H1 (cell line): ENCODE measurements around the gene PRDM1. TPM values are rescaled to one million over a fixed set of nuclear protein-coding genes. Genes with fewer than 3 reads are reported as not detected.

ENCODE experiments used
- CTCF ChIA-PET: fragments of 300-600 bp; sonication (Branson Sonifier 250); formaldehyde crosslinking; loops from one replicate; lab custom pipeline; 2021; ENCODE audit not compliant: partially characterized antibody; lab: Charles Lee
- POLR2A ChIA-PET: fragments of 300-600 bp; sonication (Branson Sonifier 250); formaldehyde crosslinking; loops from one replicate; lab custom pipeline; 2021; ENCODE audit warnings: inconsistent platforms; ENCODE audit not compliant: partially characterized antibody; lab: Charles Lee
- DNase-seq, 2 experiments: peaks; one replicate each; pipeline versions ENCODE4 v3.0.0 to v3.0.0-alpha.2; 2010 to 2022; ENCODE audit warnings: low spot score in 2 of 2, low read depth in 1 of 2, mixed read lengths in 1 of 2
- FAIRE-seq: peaks from 2 replicates; lab custom pipeline; 2011; peaks lifted over from hg19 to GRCh38; lab: Jason Lieb, UNC
- H2AFZ ChIP-seq: 2 replicates; pipeline ENCODE4 v1.8.1; 2012; ENCODE audit warnings: low read length, inconsistent platforms
- H2AK5ac ChIP-seq: 2 replicates; pipeline ENCODE4 v1.6.1; 2013; ENCODE audit warnings: low read depth, low read length
- H2BK120ac ChIP-seq: replicated peaks from 2 replicates; pipeline ENCODE3; 2013; ENCODE audit warnings: low read depth, low read length, inconsistent platforms
- H2BK12ac ChIP-seq: 2 replicates; pipeline ENCODE4 v1.6.1; 2013; ENCODE audit warnings: low read depth, low read length
- H2BK15ac ChIP-seq: 2 replicates; pipeline ENCODE4 v1.6.1; 2013; ENCODE audit warnings: low read length
- H2BK20ac ChIP-seq: 2 replicates; pipeline ENCODE4 v1.6.1; 2013; ENCODE audit warnings: low read length
- H2BK5ac ChIP-seq: 2 replicates; pipeline ENCODE4 v1.6.1; 2013; ENCODE audit warnings: low read depth, low read length
- H3K14ac ChIP-seq: 2 replicates; pipeline ENCODE4 v1.6.1; 2013; ENCODE audit warnings: inconsistent platforms; ENCODE audit not compliant: insufficient read length
- H3K18ac ChIP-seq: 2 replicates; pipeline ENCODE4 v1.6.1; 2013; ENCODE audit warnings: low read length; ENCODE audit errors: extremely low read depth
- H3K23ac ChIP-seq: 2 replicates; pipeline ENCODE4 v1.6.1; 2013; ENCODE audit warnings: inconsistent platforms; ENCODE audit not compliant: insufficient read length
- H3K23me2 ChIP-seq: 2 replicates; pipeline ENCODE4 v1.6.1; 2013; ENCODE audit warnings: low read depth, low read length
- H3K27ac ChIP-seq: 2 replicates; pipeline ENCODE4 v1.6.1; 2011; ENCODE audit warnings: low read depth, low read length, inconsistent platforms
- H3K27me3 ChIP-seq, 4 experiments: replicated peaks in 1 of 4; 1 replicate in 1 of 4; 2 replicates in 3 of 4; pipeline versions ENCODE4 v1.6.1 to v1.8.1; 2011 to 2013; ENCODE audit warnings: low read length in 3 of 4, mild to moderate bottlenecking in 3 of 4, inconsistent platforms in 2 of 4, mixed read lengths in 2 of 4, moderate library complexity in 1 of 4; ENCODE audit not compliant: control insufficient read depth in 3 of 4, insufficient read depth in 3 of 4; ENCODE audit errors: extremely low read depth in 1 of 4
- H3K36me3 ChIP-seq, 4 experiments: 2 replicates each; pipeline versions ENCODE4 v1.6.1 to v1.8.1; 2011 to 2013; ENCODE audit warnings: mild to moderate bottlenecking in 4 of 4, low read length in 3 of 4, moderate library complexity in 2 of 4, control low read depth in 1 of 4, inconsistent platforms in 1 of 4; ENCODE audit not compliant: insufficient read depth in 4 of 4, control insufficient read depth in 2 of 4
- H3K4ac ChIP-seq: replicated peaks from 2 replicates; pipeline ENCODE3; 2013; ENCODE audit warnings: low read length, low read depth, mixed read lengths, inconsistent platforms; ENCODE audit not compliant: insufficient read length
- H3K4me1 ChIP-seq, 4 experiments: replicated peaks in 1 of 4; 1 replicate in 1 of 4; 2 replicates in 3 of 4; pipeline versions ENCODE4 v1.6.1 to v1.8.1; 2011 to 2013; ENCODE audit warnings: low read length in 3 of 4, inconsistent platforms in 2 of 4, mixed read lengths in 1 of 4; ENCODE audit not compliant: insufficient read depth in 4 of 4, control insufficient read depth in 3 of 4
- H3K4me2 ChIP-seq, 2 experiments: 2 replicates each; pipeline versions ENCODE4 v1.6.1 to v1.8.1; 2011 to 2013; ENCODE audit warnings: low read depth in 2 of 2, low read length in 2 of 2, control low read depth in 1 of 2, inconsistent platforms in 1 of 2, mild to moderate bottlenecking in 1 of 2; ENCODE audit not compliant: insufficient read depth in 1 of 2
- H3K4me3 ChIP-seq, 4 experiments: fragments of 200-600, 300-600 bp in 1 of 4; sonication (generic), shearing (Covaris generic), sonication (Bioruptor Twin) in 1 of 4; 2 replicates each; pipeline versions ENCODE4 v1.5.1 to v1.8.1; 2011 to 2016; ENCODE audit warnings: low read length in 4 of 4, low read depth in 3 of 4, control low read depth in 2 of 4, inconsistent platforms in 2 of 4, mild to moderate bottlenecking in 2 of 4, mixed read lengths in 1 of 4, moderate library complexity in 1 of 4; ENCODE audit not compliant: insufficient read depth in 2 of 4; ENCODE audit errors: extremely low read depth in 1 of 4
- H3K56ac ChIP-seq: replicated peaks from 2 replicates; pipeline ENCODE3; 2013; ENCODE audit warnings: low read depth, mild to moderate bottlenecking, mixed read lengths, low read length, inconsistent platforms; ENCODE audit not compliant: insufficient read length
- H3K79me1 ChIP-seq: 2 replicates; pipeline ENCODE4 v1.6.1; 2013; ENCODE audit warnings: low read depth, low read length, control low read depth
- H3K79me2 ChIP-seq, 2 experiments: 2 replicates each; pipeline versions ENCODE4 v1.6.1 to v1.8.1; 2012 to 2013; ENCODE audit warnings: low read length in 2 of 2, mild to moderate bottlenecking in 2 of 2, inconsistent platforms in 1 of 2; ENCODE audit not compliant: insufficient read depth in 2 of 2, control insufficient read depth in 1 of 2
- H3K9ac ChIP-seq, 4 experiments: replicated peaks in 1 of 4; 1 replicate in 1 of 4; 2 replicates in 3 of 4; pipeline versions ENCODE4 v1.6.1 to v1.8.1; 2011 to 2013; ENCODE audit warnings: low read depth in 3 of 4, low read length in 3 of 4, control low read depth in 2 of 4, mild to moderate bottlenecking in 2 of 4, moderate library complexity in 2 of 4, inconsistent platforms in 1 of 4; ENCODE audit errors: extremely low read depth in 1 of 4
- H3K9me3 ChIP-seq, 2 experiments: 2 replicates each; pipeline versions ENCODE4 v1.6.1 to v1.8.1; 2012 to 2013; ENCODE audit warnings: mild to moderate bottlenecking in 2 of 2, moderate library complexity in 2 of 2, control low read depth in 1 of 2, inconsistent platforms in 1 of 2, low read depth in 1 of 2, low read length in 1 of 2, mixed read lengths in 1 of 2; ENCODE audit not compliant: insufficient read depth in 2 of 2
- H4K20me1 ChIP-seq, 2 experiments: replicated peaks in 1 of 2; 2 replicates each; pipeline versions ENCODE3 to v1.8.1; 2011 to 2013; ENCODE audit warnings: inconsistent platforms in 2 of 2, low read length in 2 of 2, mild to moderate bottlenecking in 1 of 2; ENCODE audit not compliant: insufficient read depth in 2 of 2, control insufficient read depth in 1 of 2
- H4K5ac ChIP-seq: 2 replicates; pipeline ENCODE4 v1.6.1; 2013; ENCODE audit warnings: low read length, low read depth, mixed read lengths, inconsistent platforms; ENCODE audit not compliant: insufficient read length
- H4K8ac ChIP-seq: 2 replicates; pipeline ENCODE4 v1.8.0; 2013; ENCODE audit warnings: mild to moderate bottlenecking, moderate library complexity, low read length, inconsistent platforms; ENCODE audit not compliant: insufficient read depth; ENCODE audit errors: extremely low read depth
- H4K91ac ChIP-seq: replicated peaks from 2 replicates; pipeline ENCODE3; 2013; ENCODE audit warnings: low read length, mixed read lengths, inconsistent platforms; ENCODE audit not compliant: insufficient read length
- CTBP2 ChIP-seq: IDR thresholded peaks from 2 replicates; pipeline ENCODE4 v1.7.0; 2011; ENCODE audit warnings: borderline replicate concordance, mild to moderate bottlenecking, moderate library complexity, mixed read lengths, low read length; ENCODE audit not compliant: insufficient read depth, insufficient read length
- EZH2 ChIP-seq: fragments of 200-600 bp; sonication (generic); IDR thresholded peaks from 2 replicates; pipeline ENCODE4 v1.7.1; 2012; ENCODE audit warnings: low read depth, mild to moderate bottlenecking, moderate library complexity, low read length, inconsistent platforms; ENCODE audit not compliant: severe bottlenecking
- GABPA ChIP-seq: IDR thresholded peaks from 2 replicates; pipeline ENCODE4 v1.6.1; 2011; ENCODE audit warnings: mild to moderate bottlenecking, low read length, moderate library complexity, borderline replicate concordance; ENCODE audit not compliant: insufficient read depth
- SP1 ChIP-seq: IDR thresholded peaks from 2 replicates; pipeline ENCODE4 v1.6.1; 2011; ENCODE audit warnings: low read depth, low read length
- SP2 ChIP-seq: IDR thresholded peaks from 2 replicates; pipeline ENCODE4 v1.6.1; 2012; ENCODE audit warnings: mild to moderate bottlenecking, low read length, inconsistent platforms
- SP4 ChIP-seq: IDR thresholded peaks from 2 replicates; pipeline ENCODE4 v1.6.1; 2012; ENCODE audit warnings: low read length, inconsistent platforms
- SUZ12 ChIP-seq: fragments of 200-600 bp; sonication (generic); IDR thresholded peaks from 2 replicates; pipeline ENCODE4 v1.6.1; 2012; ENCODE audit warnings: mild to moderate bottlenecking, inconsistent platforms, low read length, moderate library complexity, mixed read lengths
- TEAD4 ChIP-seq: IDR thresholded peaks from 2 replicates; pipeline ENCODE4 v1.6.1; 2012; ENCODE audit warnings: low read depth, low read length, inconsistent platforms, mixed read lengths
- WGBS, 2 experiments: shearing (Covaris generic) in 1 of 2; methylation state at CpG; one replicate each; pipeline versions ENCODE4 v1.1.6 to v1.1.7; 2013 to 2015; ENCODE audit warnings: low lambda C conversion rate in 2 of 2, mixed read lengths in 2 of 2, inconsistent platforms in 1 of 2, low coverage in 1 of 2, missing lambda C conversion rate in 1 of 2; ENCODE audit not compliant: insufficient replicate concordance in 2 of 2, insufficient coverage in 1 of 2, insufficient read length in 1 of 2; ENCODE audit errors: extremely low coverage in 1 of 2, missing lambda C conversion rate in 1 of 2; 5-methylcytosine and 5-hydroxymethylcytosine counted together
- polyA plus RNA-seq, 7 experiments: library from polyadenylated mRNA; depleted of rRNA in 3 of 7; stranded (reverse) in 5 of 7; unstranded in 2 of 7; fragments of >200 nt in 5 of 7; fragments of 200-250 nt in 2 of 7; gene quantifications; 1 replicate in 5 of 7; 2 replicates in 1 of 7; 4 replicates in 1 of 7; pipeline versions ENCODE4 v1.2.1 to v1.2.3, GENCODE V29; 2011 to 2013; ENCODE audit warnings: missing spikeins in 2 of 7, mixed read lengths in 2 of 7
- total RNA-seq: library from RNA; stranded (reverse); fragmentation: NEBNext Ultra II Directional; extraction: Animal tissue kit (Norgen Biotek cat#: 25700); gene quantifications from 2 replicates; pipeline ENCODE4 v1.2.1, GENCODE V29; 2021

Gene PRDM1
- total and polyA plus RNA-seq, 2 of the 8 experiments (the other 6 are each of a cell fraction or from before 2014, with no cell fraction given) = 0.21 to 0.74 TPM

GRCh38 chr6:106084989-106085691 lies 996 bp upstream of the PRDM1 start:
- H2BK120ac ChIP-seq = no peak overlapping the region
- H3K27me3 ChIP-seq = peaks cover 0 to 20% (median 3%) of the 10 kb centered on the region in 4 experiments; a peak in 3 of 7 replicates
- no peak overlapping the region for H2BK12ac ChIP-seq
- ChIA-PET POLR2A (no interaction called here), CTCF (interaction anchor here (0.6 to 2.8 kb wide), 18 partner anchors 9 to 597 kb away, joined by 3 to 18 read pairs (median 4); no protein-coding TSS in a partner anchor)
- no peak overlapping the region for H2BK15ac ChIP-seq
- H4K91ac ChIP-seq = no peak overlapping the region
- H4K8ac ChIP-seq = no peak overlapping the region
- H3K4me2 ChIP-seq = peak overlapping the region; percentile 64 to 94
- H3K4ac ChIP-seq = no peak overlapping the region
- no peaks in the 10 kb centered on the region for H3K79me1 ChIP-seq
- H3K4me3 ChIP-seq = peak overlapping the region; percentile 42 to 68 (median 65); a peak in 5 of 8 replicates
- FAIRE-seq (no peak), DNase-seq (no peak)
- TF ChIP-seq GABPA (no peak), SP2 (no peak), TEAD4 (no peak), CTBP2 (no peak), EZH2 (no peak), SP1 (no peak), SUZ12 (no peak), SP4 (no peak)
- H3K4me1 ChIP-seq = peaks cover 8 to 16% (median 13%) of the 10 kb centered on the region in 4 experiments; a peak in 6 of 7 replicates
- H3K9me3 ChIP-seq = no peaks in the 10 kb centered on the region
- no peak overlapping the region for H3K9ac ChIP-seq
- no peak overlapping the region for H2BK20ac ChIP-seq
- peaks cover 8% of the 10 kb centered on the region; the same call in 1 of the 2 replicates for H3K23me2 ChIP-seq
- no peaks in the 10 kb centered on the region for H4K20me1 ChIP-seq
- H3K27ac ChIP-seq = no peak overlapping the region
- WGBS, 2 experiments = 24% methylated on average over 7 of the region's 7 CpGs; no CpG with 5 or more reads in 1 of the 2 experiments
- no peak overlapping the region for H2BK5ac ChIP-seq
- no peak overlapping the region for H3K23ac ChIP-seq
- no peak overlapping the region for H4K5ac ChIP-seq
- H3K79me2 ChIP-seq = no peaks in the 10 kb centered on the region
- H3K18ac ChIP-seq = no peak overlapping the region
- H3K36me3 ChIP-seq = no peaks in the 10 kb centered on the region
- H2AK5ac ChIP-seq = no peak overlapping the region
- no peak overlapping the region for H3K14ac ChIP-seq
- H2AFZ ChIP-seq = no peak overlapping the region
- H3K56ac ChIP-seq = no peak overlapping the region
